Keratinocyte (primary cell): Measurements from ENCODE around the gene DPYSL5. TPM values are rescaled to one million over a fixed set of nuclear protein-coding genes. Genes with fewer than 3 reads are reported as not detected.

Experiments
- DNase-seq: peaks from one replicate; pipeline ENCODE4 v3.0.0-alpha.2; 2011; ENCODE audit warnings: low read depth, missing footprints, low spot score
- FAIRE-seq: peaks from 2 replicates; lab custom pipeline; 2011; peaks lifted over from hg19 to GRCh38; lab: Jason Lieb, UNC
- H2AFZ ChIP-seq: 2 replicates; pipeline ENCODE4 v1.6.0; 2012; ENCODE audit warnings: low read length, control low read depth, inconsistent platforms; ENCODE audit not compliant: control insufficient read depth
- H3K27ac ChIP-seq: 2 replicates; pipeline ENCODE4 v1.5.1; 2011; ENCODE audit warnings: low read length; ENCODE audit not compliant: control insufficient read depth, insufficient read depth
- H3K27me3 ChIP-seq: 3 replicates; pipeline ENCODE4 v1.6.0; 2011; ENCODE audit warnings: low read length; ENCODE audit not compliant: control insufficient read depth, insufficient read depth; ENCODE audit errors: extremely low read depth
- H3K36me3 ChIP-seq, 2 experiments: 2 replicates in 1 of 2; 3 replicates in 1 of 2; pipeline ENCODE4 v1.5.1; 2011; ENCODE audit warnings: low read length in 2 of 2, mild to moderate bottlenecking in 1 of 2; ENCODE audit not compliant: control insufficient read depth in 2 of 2, insufficient read depth in 2 of 2; ENCODE audit errors: extremely low read depth in 1 of 2
- H3K4me1 ChIP-seq: 3 replicates; pipeline ENCODE4 v1.5.1; 2011; ENCODE audit warnings: low read length; ENCODE audit not compliant: control insufficient read depth, insufficient read depth; ENCODE audit errors: extremely low read depth
- H3K4me2 ChIP-seq: 3 replicates; pipeline ENCODE4 v1.6.0; 2011; ENCODE audit warnings: low read depth, low read length; ENCODE audit not compliant: control insufficient read depth, insufficient read depth; ENCODE audit errors: extremely low read depth
- H3K4me3 ChIP-seq, 3 experiments: fragments of 200-600 bp in 1 of 3; sonication (generic) in 1 of 3; 2 replicates in 2 of 3; 3 replicates in 1 of 3; pipeline ENCODE4 v1.5.1; 2011 to 2016; ENCODE audit warnings: low read length in 3 of 3, mild to moderate bottlenecking in 3 of 3, control low read depth in 2 of 3, inconsistent platforms in 1 of 3, low read depth in 1 of 3, mixed read lengths in 1 of 3, mixed run types in 1 of 3, moderate library complexity in 1 of 3; ENCODE audit not compliant: control insufficient read depth in 2 of 3, insufficient read depth in 2 of 3; ENCODE audit errors: extremely low read depth in 1 of 3
- H3K79me2 ChIP-seq: 2 replicates; pipeline ENCODE4 v1.6.0; 2012; ENCODE audit warnings: low read length; ENCODE audit not compliant: control insufficient read depth, insufficient read depth
- H3K9ac ChIP-seq: 3 replicates; pipeline ENCODE4 v1.6.0; 2011; ENCODE audit warnings: low read length; ENCODE audit not compliant: control insufficient read depth, insufficient read depth; ENCODE audit errors: extremely low read depth
- H3K9me1 ChIP-seq: 3 replicates; pipeline ENCODE4 v1.6.0; 2011; ENCODE audit warnings: low read length; ENCODE audit not compliant: control insufficient read depth, insufficient read depth; ENCODE audit errors: extremely low read depth
- H3K9me3 ChIP-seq: 2 replicates; pipeline ENCODE4 v1.5.1; 2012; ENCODE audit warnings: low read depth, low read length; ENCODE audit not compliant: control insufficient read depth
- H4K20me1 ChIP-seq: 3 replicates; pipeline ENCODE4 v1.6.0; 2011; ENCODE audit warnings: low read length; ENCODE audit not compliant: control insufficient read depth, insufficient read depth; ENCODE audit errors: extremely low read depth
- CTCF ChIP-seq, 3 experiments: IDR thresholded peaks in 1 of 3; conservative IDR thresholded peaks in 1 of 3; optimal IDR thresholded peaks in 1 of 3; 2 replicates in 2 of 3; 3 replicates in 1 of 3; pipeline versions ENCODE3 to v1.5.1; 2011; ENCODE audit warnings: low read length in 3 of 3, mild to moderate bottlenecking in 3 of 3, moderate library complexity in 2 of 3, control low read depth in 1 of 3, inconsistent platforms in 1 of 3; ENCODE audit not compliant: insufficient read depth in 2 of 3; ENCODE audit errors: extremely low read depth in 1 of 3
- EZH2 ChIP-seq: IDR thresholded peaks from one replicate; pipeline ENCODE4 v1.6.1; 2012; ENCODE audit warnings: inconsistent platforms, mild to moderate bottlenecking, low read length, moderate library complexity
- dilution Hi-C: fragments of 300-500 bp; cut with MboI; formaldehyde crosslinking; loops from one replicate; pipeline ENCODE4 v1.7.0; 2020; ENCODE audit warnings: low sequenced_read_pairs; ENCODE audit not compliant: extremely low pct_ligation_motif_present
- polyA plus RNA-seq, 5 experiments: library from polyadenylated mRNA; depleted of rRNA in 3 of 5; stranded (reverse) in 3 of 5; stranded (forward) in 1 of 5; unstranded in 1 of 5; fragments of >200 nt; gene quantifications; 1 replicate in 1 of 5; 2 replicates in 3 of 5; 3 replicates in 1 of 5; pipeline versions ENCODE4 v1.2.1 to v1.2.3, GENCODE V29; 2011 to 2012; ENCODE audit warnings: missing spikeins in 2 of 5, low read depth in 1 of 5, low replicate concordance in 1 of 5

DPYSL5 gene
- polyA plus RNA-seq, 1 donor (not counting 4 experiments of a cell fraction or from before 2014, with no cell fraction given): not detected

GRCh38 chr2:26938399-26939118 is 90.6 kb downstream of the DPYSL5 start:
- Histone ChIP-seq H3K79me2 (no peaks in the 10 kb centered on the region), H3K9me1 (no peaks in the 10 kb centered on the region), H3K4me2 (no peak overlapping the region), H3K4me1 (peaks cover 7% of the 10 kb centered on the region), H3K9ac (no peak overlapping the region), H3K27me3 (peaks cover 10% of the 10 kb centered on the region), H4K20me1 (no peaks in the 10 kb centered on the region), H3K27ac (no peak overlapping the region), H3K36me3 (no peaks in the 10 kb centered on the region), H3K4me3 (no peak overlapping the region), H2AFZ (no peak overlapping the region), H3K9me3 (no peaks in the 10 kb centered on the region)
- DNase-seq (no peak), FAIRE-seq (no peak)
- dilution Hi-C loops: no loop called here
- TF ChIP-seq EZH2 (no peak), CTCF (optimal IDR thresholded peaks at IDR 0.05 in 1 of 3, IDR thresholded peaks at IDR 0.05 in 1 of 3, conservative IDR thresholded peaks at IDR 0.05 in 1 of 3; ENCODE audit: extremely low read depth in 1 of 3, insufficient read depth in 2 of 3, low read length in 3 of 3) (no peak)

DNA sequence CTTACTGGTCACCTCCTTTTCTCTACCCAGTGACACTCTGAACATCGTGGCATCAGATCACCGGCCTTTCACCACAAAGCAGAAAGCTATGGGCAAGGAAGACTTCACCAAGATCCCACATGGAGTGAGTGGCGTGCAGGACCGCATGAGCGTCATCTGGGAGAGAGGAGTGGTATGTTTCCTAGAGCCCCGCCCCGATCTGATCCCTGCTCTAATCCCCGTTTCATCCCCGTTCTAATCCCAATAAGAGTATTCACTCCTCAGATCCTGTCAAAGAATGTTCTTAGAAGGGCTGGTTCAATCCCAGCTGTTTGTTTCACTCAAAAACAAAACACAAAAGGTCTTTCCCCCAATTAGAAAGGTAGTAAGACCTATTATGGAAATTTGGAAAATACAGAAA is 92.1 kb downstream of the DPYSL5 start:
- TF ChIP-seq EZH2: no peak
- TF ChIP-seq CTCF (optimal IDR thresholded peaks at IDR 0.05 in 1 of 3, IDR thresholded peaks at IDR 0.05 in 1 of 3, conservative IDR thresholded peaks at IDR 0.05 in 1 of 3; ENCODE audit: extremely low read depth in 1 of 3, insufficient read depth in 2 of 3, low read length in 3 of 3): no peak
- no peak overlapping the region for H3K4me3 ChIP-seq
- peaks cover 8% of the 10 kb centered on the region for H3K27me3 ChIP-seq
- no peak overlapping the region for H3K27ac ChIP-seq
- H3K4me1 ChIP-seq: peaks cover 7% of the 10 kb centered on the region
- no peaks in the 10 kb centered on the region for H3K9me1 ChIP-seq
- dilution Hi-C loops: no loop called here
- H3K36me3 ChIP-seq: no peaks in the 10 kb centered on the region
- no peak for FAIRE-seq
- no peak overlapping the region for H3K4me2 ChIP-seq
- no peaks in the 10 kb centered on the region for H4K20me1 ChIP-seq
- H3K9me3 ChIP-seq: no peaks in the 10 kb centered on the region
- no peak overlapping the region for H2AFZ ChIP-seq
- DNase-seq: no peak
- no peaks in the 10 kb centered on the region for H3K79me2 ChIP-seq
- no peak overlapping the region for H3K9ac ChIP-seq
